H9 (cell line): ENCODE results near the gene LITAF. TPM values are rescaled to one million over a fixed set of nuclear protein-coding genes. Genes with fewer than 3 reads are reported as not detected.
"Not testable (repeated sequence)": the region's sequence is repeated elsewhere in the genome, so short reads cannot be mapped to it uniquely, and the experiment has no call there.

Source experiments
- DNase-seq: peaks from one replicate; pipeline ENCODE4 v3.0.0-alpha.2; 2017
- H2AFZ ChIP-seq: one replicate; pipeline ENCODE4 v1.6.1; 2013; ENCODE audit warnings: mild to moderate bottlenecking, low read length, control low read depth, moderate library complexity
- H2AK5ac ChIP-seq: 2 replicates; pipeline ENCODE4 v1.6.1; 2013; ENCODE audit warnings: low read length, control low read depth, mixed read lengths; ENCODE audit not compliant: insufficient read length
- H2BK120ac ChIP-seq: one replicate; pipeline ENCODE4 v1.6.1; 2013; ENCODE audit warnings: low read depth, mild to moderate bottlenecking, low read length, control low read depth, inconsistent platforms; ENCODE audit not compliant: poor library complexity, severe bottlenecking
- H2BK12ac ChIP-seq: 2 replicates; pipeline ENCODE4 v1.6.1; 2013; ENCODE audit warnings: low read length, control low read depth, mixed read lengths, low read depth; ENCODE audit not compliant: insufficient read length
- H2BK15ac ChIP-seq: 2 replicates; pipeline ENCODE4 v1.6.1; 2013; ENCODE audit warnings: low read depth, low read length, control low read depth
- H2BK20ac ChIP-seq: one replicate; pipeline ENCODE4 v1.6.1; 2013; ENCODE audit warnings: low read depth, mild to moderate bottlenecking, low read length, control low read depth, inconsistent platforms; ENCODE audit not compliant: poor library complexity, severe bottlenecking
- H2BK5ac ChIP-seq: 2 replicates; pipeline ENCODE4 v1.6.1; 2013; ENCODE audit warnings: low read length, control low read depth, mixed read lengths; ENCODE audit not compliant: insufficient read length
- H3K14ac ChIP-seq: 2 replicates; pipeline ENCODE4 v1.6.1; 2013; ENCODE audit warnings: low read length, control low read depth; ENCODE audit not compliant: insufficient read depth
- H3K18ac ChIP-seq: 2 replicates; pipeline ENCODE4 v1.6.1; 2013; ENCODE audit warnings: low read depth, mild to moderate bottlenecking, mixed read lengths, low read length, control low read depth; ENCODE audit not compliant: insufficient read length
- H3K23ac ChIP-seq: 2 replicates; pipeline ENCODE4 v1.6.1; 2013; ENCODE audit warnings: low read length, control low read depth, mixed read lengths, low read depth; ENCODE audit not compliant: insufficient read length
- H3K23me2 ChIP-seq: 2 replicates; pipeline ENCODE4 v1.6.1; 2013; ENCODE audit warnings: low read depth, mild to moderate bottlenecking, mixed read lengths, low read length, control low read depth; ENCODE audit not compliant: insufficient read length, poor library complexity, severe bottlenecking
- H3K27ac ChIP-seq: 2 replicates; pipeline ENCODE4 v1.5.1; 2013; ENCODE audit warnings: low read length, control low read depth, mixed read lengths, low read depth; ENCODE audit not compliant: insufficient read length
- H3K27me3 ChIP-seq: 2 replicates; pipeline ENCODE4 v1.6.1; 2013; ENCODE audit warnings: low read length, control low read depth, inconsistent platforms; ENCODE audit not compliant: insufficient read depth
- H3K4ac ChIP-seq: 2 replicates; pipeline ENCODE4 v1.6.1; 2013; ENCODE audit warnings: low read depth, mild to moderate bottlenecking, control low read depth, inconsistent platforms, low read length, moderate library complexity
- H3K4me1 ChIP-seq: 2 replicates; pipeline ENCODE4 v1.6.1; 2013; ENCODE audit warnings: low read length, control low read depth, inconsistent platforms; ENCODE audit not compliant: insufficient read depth
- H3K4me2 ChIP-seq: 2 replicates; pipeline ENCODE4 v1.6.1; 2013; ENCODE audit warnings: low read length, control low read depth, mixed read lengths; ENCODE audit not compliant: insufficient read length, insufficient read depth
- H3K56ac ChIP-seq: 2 replicates; pipeline ENCODE4 v1.6.1; 2013; ENCODE audit warnings: low read depth, mild to moderate bottlenecking, mixed read lengths, low read length, control low read depth; ENCODE audit not compliant: insufficient read length
- H3K79me1 ChIP-seq: 2 replicates; pipeline ENCODE4 v1.6.1; 2013; ENCODE audit warnings: low read depth, mild to moderate bottlenecking, moderate library complexity, low read length, control low read depth, inconsistent platforms; ENCODE audit not compliant: insufficient read depth, poor library complexity, severe bottlenecking
- H3K79me2 ChIP-seq: 2 replicates; pipeline ENCODE4 v1.6.1; 2013; ENCODE audit warnings: low read length, control low read depth, inconsistent platforms; ENCODE audit not compliant: insufficient read depth
- H3K9ac ChIP-seq: 2 replicates; pipeline ENCODE4 v1.6.1; 2013; ENCODE audit warnings: low read length, control low read depth, mixed read lengths; ENCODE audit not compliant: insufficient read length; ENCODE audit errors: extremely low read depth
- H3K9me3 ChIP-seq: one replicate; pipeline ENCODE4 v1.6.1; 2013; ENCODE audit warnings: low read depth, low read length, inconsistent platforms; ENCODE audit not compliant: control insufficient read depth
- H3T11ph ChIP-seq: one replicate; pipeline ENCODE4 v1.6.1; 2013; ENCODE audit warnings: mild to moderate bottlenecking, low read length, control low read depth, inconsistent platforms
- H4K20me1 ChIP-seq: one replicate; pipeline ENCODE4 v1.6.1; 2013; ENCODE audit not compliant: control insufficient read depth, insufficient read length, insufficient read depth
- H4K5ac ChIP-seq: 2 replicates; pipeline ENCODE4 v1.6.1; 2013; ENCODE audit warnings: low read depth, mild to moderate bottlenecking, mixed read lengths, low read length, control low read depth; ENCODE audit not compliant: insufficient read length
- H4K8ac ChIP-seq: replicated peaks from 2 replicates; pipeline ENCODE4 v1.6.1; 2013; ENCODE audit warnings: low read length, control low read depth, mixed read lengths, low read depth; ENCODE audit not compliant: insufficient read length
- H4K91ac ChIP-seq: 2 replicates; pipeline ENCODE4 v1.6.1; 2013; ENCODE audit warnings: low read depth, mild to moderate bottlenecking, moderate library complexity, mixed read lengths, low read length, control low read depth; ENCODE audit not compliant: insufficient read length
- H3K27ac Mint-ChIP-seq, 3 experiments: 2 replicates in 2 of 3; 3 replicates in 1 of 3; pipeline ENCODE4 v1.8.0; 2020 to 2021; ENCODE audit warnings: mixed read lengths in 3 of 3, mild to moderate bottlenecking in 1 of 3, moderate library complexity in 1 of 3
- H3K27me3 Mint-ChIP-seq: 2 replicates; pipeline ENCODE4 v1.8.0; 2021; ENCODE audit warnings: low read depth, mild to moderate bottlenecking, moderate library complexity, mixed read lengths
- H3K36me3 Mint-ChIP-seq, 3 experiments: 2 replicates in 2 of 3; 3 replicates in 1 of 3; pipeline ENCODE4 v1.8.0; 2020 to 2021; ENCODE audit warnings: low read depth in 3 of 3, mixed read lengths in 3 of 3; ENCODE audit not compliant: insufficient read depth in 1 of 3
- H3K4me1 Mint-ChIP-seq, 2 experiments: 2 replicates each; pipeline ENCODE4 v1.8.0; 2020; ENCODE audit warnings: mixed read lengths in 2 of 2
- H3K4me3 Mint-ChIP-seq, 2 experiments: 2 replicates in 1 of 2; 3 replicates in 1 of 2; pipeline ENCODE4 v1.8.0; 2020 to 2021; ENCODE audit warnings: mild to moderate bottlenecking in 2 of 2, mixed read lengths in 2 of 2, moderate library complexity in 1 of 2
- H3K9me3 Mint-ChIP-seq, 2 experiments: 2 replicates in 1 of 2; 3 replicates in 1 of 2; pipeline ENCODE4 v1.8.0; 2020; ENCODE audit warnings: mild to moderate bottlenecking in 2 of 2, mixed read lengths in 2 of 2, moderate library complexity in 1 of 2
- CTCF ChIP-seq: fragments of 200-600 bp; sonication (generic); conservative IDR thresholded peaks from 3 replicates; pipeline ENCODE4 v1.8.0; 2021; ENCODE audit warnings: antibody characterized with exemption, mild to moderate bottlenecking
- WGBS: extraction: QIAGEN DNeasy Blood & Tissue Kit; methylation state at CpG from one replicate; pipeline ENCODE4 v1.1.7; 2013; ENCODE audit warnings: missing lambda C conversion rate, low lambda C conversion rate, mixed read lengths; ENCODE audit not compliant: insufficient read length; ENCODE audit errors: extremely low coverage; 5-methylcytosine and 5-hydroxymethylcytosine counted together
- total RNA-seq: library from RNA; stranded (reverse); gene quantifications from 2 replicates; pipeline ENCODE4 v1.2.1, GENCODE V29; 2021

The LITAF gene
- total RNA-seq, 1 experiment from 2014 or later = 249 TPM

DNA sequence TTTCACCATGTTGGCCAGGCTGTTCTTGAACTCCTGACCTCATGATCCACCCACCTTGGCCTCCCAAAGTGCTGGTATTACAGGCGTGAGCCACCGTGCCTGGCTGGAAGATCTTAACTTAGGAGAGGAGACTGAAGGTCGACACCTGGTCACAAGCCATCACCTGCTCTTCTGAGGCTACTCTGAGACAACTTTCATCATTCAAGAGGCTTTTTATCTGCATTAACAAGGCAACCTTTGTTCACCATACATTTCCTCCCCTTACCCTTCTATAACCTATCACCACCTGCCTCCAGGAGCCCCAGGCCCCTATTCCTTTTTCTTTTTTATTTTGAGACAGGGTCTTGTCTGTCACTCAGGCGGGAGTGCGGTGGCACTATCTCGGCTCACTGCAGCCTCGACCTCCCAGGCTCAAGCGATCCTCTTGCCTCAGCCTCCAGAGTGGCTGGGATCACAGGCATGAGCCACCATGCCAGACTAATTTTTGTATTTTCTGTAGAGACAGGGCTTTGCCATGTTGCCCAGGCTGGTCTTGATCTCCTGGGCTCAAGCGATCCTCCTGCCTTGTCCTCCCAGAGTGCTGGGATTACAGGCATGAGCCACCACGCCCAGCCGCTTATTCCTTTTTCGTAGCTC is 6.2 kb downstream of the LITAF start:
- no peak overlapping the region for H2BK20ac ChIP-seq
- no CpG with 5 or more reads among the region's 12 CpGs for WGBS
- H2BK12ac ChIP-seq = no peak overlapping the region
- TF ChIP-seq CTCF = no peak
- peaks cover 17% of the 10 kb centered on the region for H3K4me1 ChIP-seq
- H4K5ac ChIP-seq = no peak overlapping the region
- H3K56ac ChIP-seq = no peak overlapping the region
- no peak overlapping the region for H3K9ac ChIP-seq
- peaks cover 2 to 47% (median 33%) of the 10 kb centered on the region in 3 experiments; a peak in 5 of 7 replicates for H3K36me3 Mint-ChIP-seq
- no peak overlapping the region for H2AFZ ChIP-seq
- no peak overlapping the region for H3K27ac ChIP-seq
- H3K4ac ChIP-seq = no peak overlapping the region
- H3K79me2 ChIP-seq = no peaks in the 10 kb centered on the region; the same call in 1 of the 2 replicates
- peaks cover 4% of the 10 kb centered on the region for H3K23me2 ChIP-seq
- H3K9me3 ChIP-seq = peaks cover 4% of the 10 kb centered on the region
- H3K27ac Mint-ChIP-seq = peak overlapping the region in 2 of 3 experiments; percentile 49 to 82; a peak in 2 of 7 replicates
- H3K4me1 Mint-ChIP-seq = peaks cover 55 to 56% of the 10 kb centered on the region in 2 experiments
- no peak overlapping the region for H2AK5ac ChIP-seq
- no peak overlapping the region for H3K23ac ChIP-seq
- 0 out of 5 replicates have a peak, but pooled peaks cover 0 to under 1% of the 10 kb centered on the region in 2 experiments for H3K9me3 Mint-ChIP-seq
- H4K91ac ChIP-seq = no peak overlapping the region
- H2BK120ac ChIP-seq = no peak overlapping the region
- H4K8ac ChIP-seq = no peak overlapping the region
- H3K4me3 Mint-ChIP-seq = no peak overlapping the region; a peak in 1 of 5 replicates
- peaks cover 9% of the 10 kb centered on the region for H3K27me3 ChIP-seq
- H3K18ac ChIP-seq = no peak overlapping the region
- H3K27me3 Mint-ChIP-seq = no peaks in the 10 kb centered on the region; the same call in 1 of the 2 replicates
- no peak overlapping the region for H2BK15ac ChIP-seq
- H4K20me1 ChIP-seq = no peaks in the 10 kb centered on the region
- H3K14ac ChIP-seq = no peak overlapping the region
- no peak overlapping the region for H2BK5ac ChIP-seq
- H3T11ph ChIP-seq = no peak overlapping the region
- no peak overlapping the region for H3K4me2 ChIP-seq
- no peak for DNase-seq
- H3K79me1 ChIP-seq = no peaks in the 10 kb centered on the region

DNA sequence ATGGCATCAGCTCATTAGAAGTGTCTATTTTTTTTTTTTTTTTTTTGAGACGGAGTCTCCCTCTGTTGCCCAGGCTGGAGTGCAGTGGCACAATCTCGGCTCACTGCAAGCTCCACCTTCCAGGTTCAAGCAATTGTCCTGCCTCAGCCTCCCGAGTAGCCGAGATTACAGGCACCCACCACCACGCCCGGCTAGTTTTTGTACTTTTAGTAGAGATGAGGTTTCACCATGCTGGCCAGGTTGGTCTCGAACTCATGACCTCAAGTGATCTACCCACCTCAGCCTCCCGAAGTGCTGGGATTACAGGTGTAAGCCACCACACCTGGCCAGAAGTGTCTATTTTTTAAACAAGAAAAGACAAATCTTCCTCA is 9.4 kb downstream of the LITAF start:
- H3K4ac ChIP-seq = not testable (repeated sequence)

More for the DNA sequence above, 9.4 kb downstream of the LITAF start:
- not testable (repeated sequence) for H3K79me2 ChIP-seq, H2AK5ac ChIP-seq, H3K27ac ChIP-seq, H3K27ac Mint-ChIP-seq, H3T11ph ChIP-seq, H3K23me2 ChIP-seq, H3K4me1 ChIP-seq, H3K79me1 ChIP-seq, H3K18ac ChIP-seq, H3K14ac ChIP-seq, DNase-seq, H3K4me3 Mint-ChIP-seq, H4K20me1 ChIP-seq, H3K56ac ChIP-seq, H4K91ac ChIP-seq, H3K9me3 ChIP-seq, H3K27me3 ChIP-seq, H3K9ac ChIP-seq, H2BK120ac ChIP-seq, H4K5ac ChIP-seq, H3K23ac ChIP-seq, H3K9me3 Mint-ChIP-seq, H3K27me3 Mint-ChIP-seq, H2BK12ac ChIP-seq, H2AFZ ChIP-seq, H2BK5ac ChIP-seq, H4K8ac ChIP-seq, H2BK15ac ChIP-seq, H3K4me2 ChIP-seq, H2BK20ac ChIP-seq
- H3K36me3 Mint-ChIP-seq = peaks cover 0 to 55% (median 43%) of the 10 kb centered on the region in 3 experiments; a peak in 5 of 7 replicates
- no CpG with 5 or more reads among the region's 8 CpGs for WGBS
- peaks cover 37 to 46% of the 10 kb centered on the region in 2 experiments for H3K4me1 Mint-ChIP-seq
